Epithelial cell of proximal tubule (primary cell): Measurements from ENCODE around the gene PDE4A. TPM values are rescaled to one million over a fixed set of nuclear protein-coding genes. Genes with fewer than 3 reads are reported as not detected.

Source experiments
- DNase-seq: peaks from one replicate; pipeline ENCODE4 v3.0.0-alpha.2; 2011; ENCODE audit warnings: low read depth
- H3K4me3 ChIP-seq: 2 replicates; pipeline ENCODE4 v1.5.1; 2011; ENCODE audit warnings: low read depth, mild to moderate bottlenecking, low read length
- CTCF ChIP-seq: conservative IDR thresholded peaks from 2 replicates; pipeline ENCODE4 v1.5.1; 2012; ENCODE audit warnings: low read depth, mild to moderate bottlenecking, low read length
- total RNA-seq: library from RNA; depleted of rRNA; stranded (reverse); fragments of >200 nt; gene quantifications from 2 replicates; pipeline ENCODE4 v1.2.3, GENCODE V29; 2015

Gene PDE4A
- total RNA-seq, 1 donor from 2014 or later = 0.40 TPM

- TF ChIP-seq CTCF = peak; percentile 63
- H3K4me3 ChIP-seq = peak overlapping the region; percentile 69
- no peak for DNase-seq
Observed at GRCh38 chr19:10416380-10417257, 3.7 kb upstream of the PDE4A start.

GRCh38 chr19:10417541-10418234 is 2.6 kb upstream of the PDE4A start:
- no peak for TF ChIP-seq CTCF
- no peak overlapping the region for H3K4me3 ChIP-seq
- no peak for DNase-seq

GRCh38 chr19:10418235-10418484 is 2.2 kb upstream of the PDE4A start:
- H3K4me3 ChIP-seq = no peak overlapping the region
- TF ChIP-seq CTCF = no peak
- DNase-seq = no peak

- no peak overlapping the region for H3K4me3 ChIP-seq
- no peak for DNase-seq
- TF ChIP-seq CTCF = no peak
Observed at GRCh38 chr19:10418485-10419199, 1.7 kb upstream of the PDE4A start.

- no peak for TF ChIP-seq CTCF
- DNase-seq = no peak
- no peak overlapping the region for H3K4me3 ChIP-seq
Observed at GRCh38 chr19:10419200-10419645, 1.1 kb upstream of the PDE4A start.

GRCh38 chr19:10419646-10420443 is 493 bp upstream of the PDE4A start:
- H3K4me3 ChIP-seq = peak overlapping the region; percentile 33
- no peak for DNase-seq
- no peak for TF ChIP-seq CTCF
